Kidney (tissue), 14 donors: Measurements from ENCODE around the gene ECHDC3. TPM values are rescaled to one million over a fixed set of nuclear protein-coding genes. Genes with fewer than 3 reads are reported as not detected.

Experiments used
- DNase-seq, 5 donors: peaks; one replicate each; pipeline ENCODE4 v3.0.0-alpha.2; 2013 to 2020
- FAIRE-seq: peaks from 2 replicates; lab custom pipeline; 2012; peaks lifted over from hg19 to GRCh38; lab: Jason Lieb, UNC
- H3K27ac ChIP-seq, 2 donors: one replicate each; pipeline ENCODE4 v1.7.0; 2013; ENCODE audit warnings: low read depth in 2 of 2, low read length in 2 of 2, inconsistent platforms in 1 of 2
- H3K27me3 ChIP-seq: one replicate; pipeline ENCODE4 v1.7.1; 2013; ENCODE audit warnings: low read length, inconsistent platforms; ENCODE audit not compliant: control insufficient read depth, insufficient read depth
- H3K36me3 ChIP-seq, 3 donors: one replicate each; pipeline versions ENCODE4 v1.7.0 to v1.7.1; 2013; ENCODE audit warnings: low read length in 3 of 3, control low read depth in 1 of 3, inconsistent platforms in 1 of 3; ENCODE audit not compliant: insufficient read depth in 3 of 3, control insufficient read depth in 2 of 3
- H3K4me1 ChIP-seq, 3 donors: one replicate each; pipeline versions ENCODE4 v1.7.0 to v1.7.1; 2013; ENCODE audit warnings: low read length in 3 of 3, inconsistent platforms in 1 of 3, low read depth in 1 of 3; ENCODE audit not compliant: control insufficient read depth in 2 of 3, insufficient read depth in 2 of 3
- H3K4me3 ChIP-seq, 3 donors: one replicate each; pipeline versions ENCODE4 v1.7.0 to v1.8.1; 2013; ENCODE audit warnings: low read length in 3 of 3, control low read depth in 1 of 3, inconsistent platforms in 1 of 3
- H3K9ac ChIP-seq, 3 donors: one replicate each; pipeline versions ENCODE4 v1.7.0 to v1.7.1; 2013; ENCODE audit warnings: low read length in 3 of 3, control low read depth in 1 of 3, inconsistent platforms in 1 of 3
- H3K9me3 ChIP-seq, 3 donors: one replicate each; pipeline versions ENCODE4 v1.7.0 to v1.7.1; 2013; ENCODE audit warnings: low read length in 3 of 3, control low read depth in 1 of 3, inconsistent platforms in 1 of 3; ENCODE audit not compliant: control insufficient read depth in 2 of 3, insufficient read depth in 1 of 3
- intact Hi-C: fragments of 100-400 bp; cut with DNase I; formaldehyde crosslinking; loops from one replicate; pipeline ENCODE4 v1.11.1; 2022
- polyA plus RNA-seq: library from polyadenylated mRNA; stranded (reverse); fragments of 350-450 nt; fragmentation: Illumina TruSeq; extraction: RNeasy Lipid Tissue Mini Kit (QIAGEN cat#74804); gene quantifications from one replicate; pipeline ENCODE4 v1.2.3, GENCODE V29; 2014; ENCODE audit warnings: low read depth, low replicate concordance; ENCODE audit not compliant: insufficient read depth
- total RNA-seq: library from RNA; stranded (reverse); fragmentation: NEBNext Ultra II Directional; extraction: Animal tissue kit (Norgen Biotek cat#: 25700); gene quantifications from one replicate; pipeline ENCODE4 v1.2.1, GENCODE V29; 2021
- TF ChIP-seq, protein P1 (sequence below): IDR thresholded peaks from 3 replicates; pipeline ENCODE4 v1.5.1; 2012; ENCODE audit warnings: mild to moderate bottlenecking, moderate library complexity, borderline replicate concordance; ENCODE audit not compliant: insufficient read depth; ENCODE audit errors: extremely low read depth
- donor health status: control.
- donor health status: control.
- donor health status: control.
- donor health status: control.
- donor health status: control.
- donor health status: DM: yes; HTN: yes; CAD: no.
- donor health status: Normal renal cell carcinoma (clear cell type).

Gene ECHDC3
- total and polyA plus RNA-seq, 2 donors from 2014 or later, result 32.4 to 132 TPM

DNA sequence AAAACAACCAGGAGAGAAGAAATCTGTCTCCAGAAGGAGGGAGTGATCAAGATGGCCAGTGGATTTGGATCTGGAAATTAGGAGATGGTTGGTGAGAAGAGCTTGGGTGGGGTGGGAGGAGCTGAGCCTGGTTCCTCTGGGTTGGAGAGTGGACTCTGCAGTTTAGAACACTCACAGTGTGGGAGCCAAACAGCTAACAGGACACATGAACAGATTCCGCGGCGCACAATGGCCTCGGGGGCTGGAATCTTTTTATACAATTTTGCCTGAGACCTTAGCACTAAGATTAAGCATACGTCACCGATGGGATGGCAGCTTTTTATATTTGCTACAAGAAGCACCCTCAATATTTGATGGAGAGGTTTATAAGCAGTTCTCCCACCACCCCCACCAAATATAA lies 2.9 kb downstream of the ECHDC3 start:
- Histone ChIP-seq H3K4me1 (peaks cover 0 to 9% (median 0%) of the 10 kb centered on the region in 3 donors), H3K9me3 (no peaks in the 10 kb centered on the region), H3K27ac (no peak overlapping the region), H3K27me3 (no peaks in the 10 kb centered on the region), H3K4me3 (no peak overlapping the region), H3K9ac (no peak overlapping the region), H3K36me3 (no peaks in the 10 kb centered on the region)
- FAIRE-seq (no peak), DNase-seq (no peak)
- intact Hi-C loops, result no loop called here
- TF ChIP-seq, protein P1, sequence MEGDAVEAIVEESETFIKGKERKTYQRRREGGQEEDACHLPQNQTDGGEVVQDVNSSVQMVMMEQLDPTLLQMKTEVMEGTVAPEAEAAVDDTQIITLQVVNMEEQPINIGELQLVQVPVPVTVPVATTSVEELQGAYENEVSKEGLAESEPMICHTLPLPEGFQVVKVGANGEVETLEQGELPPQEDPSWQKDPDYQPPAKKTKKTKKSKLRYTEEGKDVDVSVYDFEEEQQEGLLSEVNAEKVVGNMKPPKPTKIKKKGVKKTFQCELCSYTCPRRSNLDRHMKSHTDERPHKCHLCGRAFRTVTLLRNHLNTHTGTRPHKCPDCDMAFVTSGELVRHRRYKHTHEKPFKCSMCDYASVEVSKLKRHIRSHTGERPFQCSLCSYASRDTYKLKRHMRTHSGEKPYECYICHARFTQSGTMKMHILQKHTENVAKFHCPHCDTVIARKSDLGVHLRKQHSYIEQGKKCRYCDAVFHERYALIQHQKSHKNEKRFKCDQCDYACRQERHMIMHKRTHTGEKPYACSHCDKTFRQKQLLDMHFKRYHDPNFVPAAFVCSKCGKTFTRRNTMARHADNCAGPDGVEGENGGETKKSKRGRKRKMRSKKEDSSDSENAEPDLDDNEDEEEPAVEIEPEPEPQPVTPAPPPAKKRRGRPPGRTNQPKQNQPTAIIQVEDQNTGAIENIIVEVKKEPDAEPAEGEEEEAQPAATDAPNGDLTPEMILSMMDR, result no peak

DNA sequence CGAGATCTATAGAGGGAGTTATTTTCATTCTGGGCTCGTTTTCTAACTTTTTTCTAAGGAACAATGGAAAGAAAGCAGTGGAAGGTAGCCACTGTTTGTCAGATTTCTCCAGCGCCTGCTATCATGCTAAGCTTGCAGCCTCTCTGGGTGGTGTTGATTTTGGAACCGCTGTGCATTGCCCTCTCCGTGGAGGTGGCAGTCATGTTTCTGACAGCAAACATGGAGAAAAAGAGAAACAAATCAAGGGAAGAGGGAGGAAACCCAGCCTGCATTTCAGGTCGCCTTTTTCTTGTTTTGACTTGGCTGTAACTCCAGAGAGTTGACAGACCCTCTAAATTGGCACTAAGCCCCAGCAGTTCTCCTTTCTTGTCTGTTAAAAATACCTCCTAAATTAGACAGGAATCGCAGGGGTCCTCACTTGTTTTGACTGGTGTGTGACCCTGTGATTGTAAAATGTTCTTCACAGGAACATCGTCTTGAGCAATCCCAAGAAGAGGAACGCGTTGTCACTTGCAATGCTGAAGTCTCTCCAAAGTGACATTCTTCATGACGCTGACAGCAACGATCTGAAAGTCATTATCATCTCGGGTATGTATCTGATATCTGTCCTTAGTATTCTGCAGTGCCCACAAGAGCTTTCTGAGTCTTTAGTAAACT lies 4.8 kb downstream of the ECHDC3 start:
- H3K4me3 ChIP-seq, result no peak overlapping the region
- intact Hi-C loops, result no loop called here
- H3K9me3 ChIP-seq, result no peaks in the 10 kb centered on the region
- peaks cover 0 to 7% (median 0%) of the 10 kb centered on the region in 3 donors for H3K4me1 ChIP-seq
- DNase-seq (no peak), FAIRE-seq (no peak)
- H3K9ac ChIP-seq, result no peak overlapping the region
- no peaks in the 10 kb centered on the region for H3K27me3 ChIP-seq
- TF ChIP-seq, protein P1, result no peak
- H3K27ac ChIP-seq, result no peak overlapping the region
- H3K36me3 ChIP-seq, result peaks cover 0 to 9% (median 0%) of the 10 kb centered on the region in 3 donors

DNA sequence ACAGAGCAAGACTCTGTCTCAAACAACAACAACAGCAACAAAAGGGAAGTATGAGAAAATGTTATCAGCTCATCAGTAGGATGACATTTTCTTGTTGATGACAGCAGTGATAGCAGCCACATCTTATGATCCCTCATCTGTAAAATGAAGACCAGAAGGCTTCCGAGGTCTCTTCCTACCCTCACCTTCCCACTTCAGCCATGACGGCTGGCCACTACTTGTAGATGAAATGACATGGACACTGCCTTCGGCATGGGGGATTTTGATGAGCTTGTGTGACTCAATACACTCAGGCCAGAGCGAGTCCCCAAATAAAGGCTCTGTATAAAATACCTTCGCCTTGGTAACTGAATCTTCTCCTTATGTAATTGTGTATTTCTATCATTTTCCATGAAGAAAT lies 6.7 kb downstream of the ECHDC3 start:
- peaks cover 0 to 4% (median 0%) of the 10 kb centered on the region in 3 donors for H3K4me1 ChIP-seq
- no peak overlapping the region for H3K9ac ChIP-seq
- peaks cover 2 to 9% (median 2%) of the 10 kb centered on the region in 3 donors for H3K36me3 ChIP-seq
- no peak overlapping the region for H3K27ac ChIP-seq
- TF ChIP-seq, protein P1, result no peak
- DNase-seq (no peak), FAIRE-seq (no peak)
- H3K4me3 ChIP-seq, result no peak overlapping the region
- H3K9me3 ChIP-seq, result no peaks in the 10 kb centered on the region
- H3K27me3 ChIP-seq, result no peaks in the 10 kb centered on the region
- intact Hi-C loops, result no loop called here
